Left colon (tissue), 2 donors: Measurements from ENCODE around the gene TBC1D1. TPM values are rescaled to one million over a fixed set of nuclear protein-coding genes. Genes with fewer than 3 reads are reported as not detected.

Source experiments
- ATAC-seq: fragments of 200-7000 bp; cut with Tn5 transposase; one replicate; pipeline ENCODE4 v1.9.1; 2020; ENCODE audit warnings: mild to moderate bottlenecking, moderate library complexity
- DNase-seq, 2 donors: peaks; one replicate each; pipeline ENCODE4 v3.0.0-alpha.2; 2020
- intact Hi-C, 2 donors: fragments of 100-400 bp; cut with DNase I in 1 of 2; cut with micrococcal nuclease in 1 of 2; formaldehyde crosslinking; loops; one replicate each; pipeline versions ENCODE4 v1.11.2 to v1.14.0; 2022; cut with DNase I, micrococcal nuclease
- total RNA-seq, 2 donors: library from RNA; stranded (reverse); fragmentation: NEBNext Ultra II Directional; extraction: Animal tissue kit (Norgen Biotek cat#: 25700); gene quantifications; one replicate each; pipeline ENCODE4 v1.2.1, GENCODE V29; 2021
- donor health status: DM: no; HTN: no; CAD: no.
- donor health status: DM: yes; HTN: yes; CAD: no.

TBC1D1 gene
- total RNA-seq, 2 donors from 2014 or later = 51.5 to 96.3 TPM

- intact Hi-C loops = no loop called here
- ATAC-seq = no peak
Measured at GRCh38 chr4:37999965-38000364, 109.1 kb downstream of the TBC1D1 start.

DNA sequence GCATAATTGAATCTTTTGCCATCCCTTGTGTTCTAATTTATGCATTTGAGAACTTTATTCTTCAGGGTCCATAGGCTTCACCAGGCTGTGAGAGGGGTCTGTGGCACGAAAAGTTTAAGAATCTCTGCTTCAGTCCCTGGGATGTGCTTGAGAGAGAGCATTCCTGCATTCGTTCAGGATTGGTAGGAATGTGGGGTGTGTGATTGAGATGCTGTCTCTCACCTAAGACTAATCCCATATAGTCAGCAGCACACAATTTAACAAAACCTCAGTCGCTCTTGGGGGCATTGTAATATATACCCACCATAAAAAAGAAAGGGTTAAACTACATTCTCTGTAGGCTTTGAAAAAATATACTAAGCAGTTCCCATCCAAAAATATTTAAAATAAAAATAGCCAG, 111.0 kb downstream of the TBC1D1 start:
- ATAC-seq (no peak), DNase-seq (no peak)
- intact Hi-C loops = no loop called here

More at GRCh38 chr4:37999965-38000364, 109.1 kb downstream of the TBC1D1 start:
- DNase-seq = no peak

DNA sequence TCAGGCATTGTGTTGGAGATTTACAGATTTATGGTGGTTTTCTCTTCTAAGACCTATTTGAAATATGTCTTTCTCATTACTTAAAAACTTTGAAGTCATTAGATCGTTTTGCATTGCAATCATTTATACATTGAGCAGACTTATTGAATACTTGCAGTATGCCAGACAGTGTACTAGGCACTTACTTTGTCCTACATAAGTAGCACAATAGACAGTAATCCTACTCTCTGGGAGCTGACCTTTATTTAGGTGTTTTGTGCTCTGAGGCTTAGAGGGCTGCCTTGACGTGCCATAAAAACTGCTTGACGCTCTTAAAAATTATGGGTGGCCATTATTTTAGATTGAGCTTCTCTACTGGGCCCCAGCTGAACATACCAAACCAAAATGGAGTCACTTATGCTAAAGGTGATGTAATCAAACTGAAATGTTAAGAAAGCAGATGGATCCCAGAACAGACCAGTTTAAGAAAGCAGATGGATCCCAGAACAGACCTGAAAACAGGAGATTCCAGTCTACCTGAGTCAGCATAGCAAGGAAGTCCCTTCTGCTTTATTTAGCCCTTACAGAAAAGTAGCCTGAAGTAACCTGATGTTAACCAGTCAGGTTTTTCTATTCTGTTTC, 111.7 kb downstream of the TBC1D1 start:
- DNase-seq (no peak), ATAC-seq (no peak)
- intact Hi-C loops = no loop called here

DNA sequence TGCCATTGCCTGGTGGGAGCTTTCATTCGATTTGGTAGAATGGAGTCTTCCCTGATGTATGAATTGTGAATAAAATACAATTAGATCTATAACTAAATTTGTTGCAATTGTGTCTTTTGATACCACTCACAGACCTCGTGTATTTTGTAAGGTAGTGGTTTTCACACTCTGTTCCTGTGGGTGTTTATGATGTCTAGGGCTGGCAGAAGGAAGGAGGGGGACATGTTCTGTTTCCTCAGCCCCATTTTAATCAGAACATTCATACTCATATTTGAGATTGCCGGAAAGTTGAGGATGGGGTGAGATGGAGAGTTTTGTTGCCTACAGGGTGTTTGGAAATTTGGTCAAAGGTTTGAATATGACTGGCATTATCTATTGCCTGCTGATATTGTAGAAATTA, 112.2 kb downstream of the TBC1D1 start:
- ATAC-seq = no peak
- no peak for DNase-seq
- intact Hi-C loops = no loop called here

DNA sequence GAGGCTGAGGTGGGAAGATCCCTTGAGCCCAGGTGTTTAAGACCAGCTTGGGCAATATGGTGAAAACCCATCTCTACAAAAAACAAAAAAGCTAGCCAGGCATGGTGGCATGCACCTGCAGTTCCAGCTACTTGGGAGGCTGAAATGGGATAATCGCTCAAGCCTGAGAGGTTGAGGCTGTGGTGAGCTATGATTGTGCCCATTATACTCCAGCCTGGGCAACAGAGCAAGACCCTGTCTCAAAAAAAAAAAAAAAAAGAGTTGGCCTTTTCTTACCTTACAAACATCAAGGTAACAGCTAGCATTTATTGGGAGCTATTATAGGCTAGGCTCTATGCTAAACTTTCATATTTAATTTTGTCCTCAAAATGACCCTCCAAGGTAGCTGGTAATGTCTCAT, 112.7 kb downstream of the TBC1D1 start:
- ATAC-seq (no peak), DNase-seq (no peak)
- intact Hi-C loops = no loop called here

DNA sequence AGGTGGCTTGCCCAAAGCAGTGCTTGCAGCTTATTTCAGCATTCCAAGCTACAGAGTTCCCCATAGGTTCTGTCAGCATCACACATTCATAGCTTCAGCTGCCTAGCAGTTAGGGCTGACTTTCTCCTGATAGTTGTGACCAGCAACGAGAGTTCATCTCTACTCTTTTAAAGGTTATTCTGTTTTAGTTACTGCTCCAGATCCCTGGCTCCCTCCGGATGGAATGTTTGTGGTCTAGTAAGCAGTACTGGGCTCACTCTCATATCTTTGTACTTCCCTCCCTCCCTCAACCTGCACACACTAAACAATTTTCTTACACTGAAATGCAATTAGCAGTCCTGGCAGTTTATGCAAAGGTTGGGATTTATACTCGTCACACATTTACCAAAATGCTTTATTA, 113.2 kb downstream of the TBC1D1 start:
- no peak for DNase-seq
- no peak for ATAC-seq
- intact Hi-C loops = no loop called here

GRCh38 chr4:38004887-38005286, 114.0 kb downstream of the TBC1D1 start:
- DNase-seq (no peak), ATAC-seq (peak; percentile 56)
- intact Hi-C loops = no loop called here

- intact Hi-C loops = no loop called here
Measured at GRCh38 chr4:38005637-38006036, 114.8 kb downstream of the TBC1D1 start.

DNA sequence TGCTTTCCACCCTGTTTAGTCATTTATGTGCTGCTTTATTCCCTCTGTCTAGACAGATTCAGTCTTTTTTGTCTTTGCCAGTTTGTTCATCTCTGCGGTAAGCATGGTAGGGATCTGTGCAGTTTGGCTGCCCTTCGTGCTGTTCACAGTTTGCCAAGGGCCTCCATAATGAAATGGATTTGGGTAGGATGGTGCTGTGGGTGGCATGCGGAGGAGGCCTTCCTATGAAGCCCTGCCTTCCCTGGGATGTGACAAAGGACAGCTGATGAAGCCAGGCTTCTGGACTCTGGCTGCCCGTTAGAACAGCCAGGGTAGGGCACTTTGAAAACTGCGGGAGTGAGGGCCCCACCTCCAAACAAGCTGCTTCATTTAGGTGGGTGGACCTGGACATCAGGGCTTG, 116.8 kb downstream of the TBC1D1 start:
- DNase-seq (no peak), ATAC-seq (no peak)
- intact Hi-C loops = no loop called here

More at GRCh38 chr4:38005637-38006036, 114.8 kb downstream of the TBC1D1 start:
- no peak for DNase-seq
- no peak for ATAC-seq

GRCh38 chr4:38008571-38009021, 117.7 kb downstream of the TBC1D1 start:
- intact Hi-C loops = no loop called here
- no peak for DNase-seq

GRCh38 chr4:38009421-38009820, 118.5 kb downstream of the TBC1D1 start:
- DNase-seq (no peak), ATAC-seq (no peak)
- intact Hi-C loops = no loop called here

More at GRCh38 chr4:38008571-38009021, 117.7 kb downstream of the TBC1D1 start:
- ATAC-seq = no peak

DNA sequence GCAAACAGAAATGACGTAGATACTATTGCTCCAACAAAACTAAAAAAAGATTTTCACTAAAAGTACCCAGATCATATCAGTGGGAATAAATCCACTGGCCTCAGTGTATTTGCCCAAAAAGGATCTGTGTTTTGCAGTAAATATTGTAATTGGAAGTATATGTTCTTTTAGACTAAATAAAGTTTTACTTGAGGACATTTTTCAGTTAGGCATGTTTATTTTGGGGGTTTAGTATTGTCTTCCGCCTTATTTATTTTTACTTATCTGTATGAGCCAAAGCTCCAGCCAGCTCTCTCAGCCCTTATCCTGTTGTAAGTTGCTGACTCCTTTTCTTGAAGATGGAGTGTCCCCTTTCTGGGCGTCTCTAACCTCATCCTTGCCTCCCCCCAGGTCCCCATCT, 119.1 kb downstream of the TBC1D1 start:
- no peak for DNase-seq
- ATAC-seq = no peak
- intact Hi-C loops = no loop called here

- ATAC-seq (peak; percentile 94), DNase-seq (no peak)
- intact Hi-C loops = no loop called here
Measured at GRCh38 chr4:38011511-38012162, 120.8 kb downstream of the TBC1D1 start.

DNA sequence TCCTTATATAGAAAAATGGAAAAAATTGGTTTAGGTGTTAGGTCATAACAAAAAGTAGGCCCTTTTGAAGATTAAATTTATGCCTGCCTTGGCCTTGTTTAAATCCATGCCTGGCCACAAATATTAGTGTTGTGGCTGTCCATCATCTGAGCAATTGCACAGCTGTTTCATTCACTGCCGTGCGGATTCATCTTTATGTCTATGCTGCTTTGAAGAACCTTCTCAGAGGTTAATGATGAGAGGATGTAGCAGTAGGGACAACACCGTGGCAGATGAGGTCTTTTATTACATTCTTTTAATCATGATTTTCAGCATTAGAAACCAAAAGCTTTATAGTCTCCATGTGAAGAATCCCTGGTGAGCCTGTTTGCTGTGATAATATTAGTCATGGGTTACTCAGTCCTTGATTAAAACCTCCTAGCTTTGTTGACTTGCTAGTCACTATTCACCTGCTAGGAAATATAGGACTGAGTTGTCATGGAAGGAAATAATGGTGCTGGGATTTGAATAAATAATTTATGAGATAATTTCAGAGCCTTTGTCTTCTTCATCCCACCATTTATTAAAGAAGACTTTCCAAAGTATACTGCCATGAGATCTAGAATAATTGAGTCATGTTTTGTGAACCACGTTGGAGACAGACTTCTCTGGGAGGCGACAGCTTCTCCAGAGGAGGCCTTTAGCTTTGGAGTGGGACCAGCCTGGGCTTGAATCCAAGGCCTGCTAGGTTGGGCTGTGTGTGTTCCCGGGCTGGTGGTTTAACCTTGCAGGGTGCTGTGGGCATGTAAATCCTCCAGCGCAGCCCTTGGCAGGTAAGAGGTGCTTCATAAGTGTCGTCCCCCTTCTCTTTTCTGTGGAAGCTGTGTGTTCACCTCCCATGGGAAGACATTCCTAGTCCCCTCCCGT, 122.8 kb downstream of the TBC1D1 start:
- intact Hi-C loops = no loop called here
- ATAC-seq (no peak), DNase-seq (no peak)

- DNase-seq = no peak
- ATAC-seq = no peak
- intact Hi-C loops = no loop called here
Measured at GRCh38 chr4:38014421-38014852, 123.6 kb downstream of the TBC1D1 start.

- intact Hi-C loops = no loop called here
- no peak for ATAC-seq
- DNase-seq = no peak
Measured at GRCh38 chr4:38015886-38016515, 125.1 kb downstream of the TBC1D1 start.

GRCh38 chr4:38016698-38017097, 125.8 kb downstream of the TBC1D1 start:
- DNase-seq (no peak), ATAC-seq (no peak)
- intact Hi-C loops = no loop called here

DNA sequence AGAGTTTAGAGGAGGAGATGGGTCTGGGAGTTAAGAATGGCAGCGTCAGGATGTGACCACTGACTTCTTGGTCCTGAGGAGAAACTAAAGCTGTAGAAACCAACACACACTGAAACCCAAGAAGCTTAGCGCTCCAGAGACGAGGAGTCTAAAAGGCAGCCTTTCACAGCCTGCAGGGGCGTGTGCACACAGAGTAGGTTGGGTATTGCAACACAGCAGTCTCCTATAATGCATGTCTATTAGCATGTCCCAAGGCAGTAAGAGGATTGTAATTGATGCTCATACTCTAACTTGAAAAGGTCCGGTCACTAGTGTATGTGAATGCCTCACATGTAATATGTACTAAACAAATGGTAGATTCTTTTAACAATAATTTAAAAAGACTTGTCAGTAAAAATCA, 126.7 kb downstream of the TBC1D1 start:
- DNase-seq = no peak
- no peak for ATAC-seq
- intact Hi-C loops = no loop called here

GRCh38 chr4:38020386-38020785, 129.5 kb downstream of the TBC1D1 start:
- ATAC-seq = no peak
- no peak for DNase-seq
- intact Hi-C loops = no loop called here
